H9 (cell line): ENCODE results near the gene KIF23. TPM values are rescaled to one million over a fixed set of nuclear protein-coding genes. Genes with fewer than 3 reads are reported as not detected.

Experiments used
- DNase-seq: peaks from one replicate; pipeline ENCODE4 v3.0.0-alpha.2; 2017
- H2AFZ ChIP-seq: one replicate; pipeline ENCODE4 v1.6.1; 2013; ENCODE audit warnings: mild to moderate bottlenecking, low read length, control low read depth, moderate library complexity
- H2AK5ac ChIP-seq: 2 replicates; pipeline ENCODE4 v1.6.1; 2013; ENCODE audit warnings: low read length, control low read depth, mixed read lengths; ENCODE audit not compliant: insufficient read length
- H2BK120ac ChIP-seq: one replicate; pipeline ENCODE4 v1.6.1; 2013; ENCODE audit warnings: low read depth, mild to moderate bottlenecking, low read length, control low read depth, inconsistent platforms; ENCODE audit not compliant: poor library complexity, severe bottlenecking
- H2BK12ac ChIP-seq: 2 replicates; pipeline ENCODE4 v1.6.1; 2013; ENCODE audit warnings: low read length, control low read depth, mixed read lengths, low read depth; ENCODE audit not compliant: insufficient read length
- H2BK15ac ChIP-seq: 2 replicates; pipeline ENCODE4 v1.6.1; 2013; ENCODE audit warnings: low read depth, low read length, control low read depth
- H2BK20ac ChIP-seq: one replicate; pipeline ENCODE4 v1.6.1; 2013; ENCODE audit warnings: low read depth, mild to moderate bottlenecking, low read length, control low read depth, inconsistent platforms; ENCODE audit not compliant: poor library complexity, severe bottlenecking
- H2BK5ac ChIP-seq: 2 replicates; pipeline ENCODE4 v1.6.1; 2013; ENCODE audit warnings: low read length, control low read depth, mixed read lengths; ENCODE audit not compliant: insufficient read length
- H3K14ac ChIP-seq: 2 replicates; pipeline ENCODE4 v1.6.1; 2013; ENCODE audit warnings: low read length, control low read depth; ENCODE audit not compliant: insufficient read depth
- H3K18ac ChIP-seq: 2 replicates; pipeline ENCODE4 v1.6.1; 2013; ENCODE audit warnings: low read depth, mild to moderate bottlenecking, mixed read lengths, low read length, control low read depth; ENCODE audit not compliant: insufficient read length
- H3K23ac ChIP-seq: 2 replicates; pipeline ENCODE4 v1.6.1; 2013; ENCODE audit warnings: low read length, control low read depth, mixed read lengths, low read depth; ENCODE audit not compliant: insufficient read length
- H3K23me2 ChIP-seq: 2 replicates; pipeline ENCODE4 v1.6.1; 2013; ENCODE audit warnings: low read depth, mild to moderate bottlenecking, mixed read lengths, low read length, control low read depth; ENCODE audit not compliant: insufficient read length, poor library complexity, severe bottlenecking
- H3K27ac ChIP-seq: 2 replicates; pipeline ENCODE4 v1.5.1; 2013; ENCODE audit warnings: low read length, control low read depth, mixed read lengths, low read depth; ENCODE audit not compliant: insufficient read length
- H3K27me3 ChIP-seq: 2 replicates; pipeline ENCODE4 v1.6.1; 2013; ENCODE audit warnings: low read length, control low read depth, inconsistent platforms; ENCODE audit not compliant: insufficient read depth
- H3K4ac ChIP-seq: 2 replicates; pipeline ENCODE4 v1.6.1; 2013; ENCODE audit warnings: low read depth, mild to moderate bottlenecking, control low read depth, inconsistent platforms, low read length, moderate library complexity
- H3K4me1 ChIP-seq: 2 replicates; pipeline ENCODE4 v1.6.1; 2013; ENCODE audit warnings: low read length, control low read depth, inconsistent platforms; ENCODE audit not compliant: insufficient read depth
- H3K4me2 ChIP-seq: 2 replicates; pipeline ENCODE4 v1.6.1; 2013; ENCODE audit warnings: low read length, control low read depth, mixed read lengths; ENCODE audit not compliant: insufficient read length, insufficient read depth
- H3K56ac ChIP-seq: 2 replicates; pipeline ENCODE4 v1.6.1; 2013; ENCODE audit warnings: low read depth, mild to moderate bottlenecking, mixed read lengths, low read length, control low read depth; ENCODE audit not compliant: insufficient read length
- H3K79me1 ChIP-seq: 2 replicates; pipeline ENCODE4 v1.6.1; 2013; ENCODE audit warnings: low read depth, mild to moderate bottlenecking, moderate library complexity, low read length, control low read depth, inconsistent platforms; ENCODE audit not compliant: insufficient read depth, poor library complexity, severe bottlenecking
- H3K79me2 ChIP-seq: 2 replicates; pipeline ENCODE4 v1.6.1; 2013; ENCODE audit warnings: low read length, control low read depth, inconsistent platforms; ENCODE audit not compliant: insufficient read depth
- H3K9ac ChIP-seq: 2 replicates; pipeline ENCODE4 v1.6.1; 2013; ENCODE audit warnings: low read length, control low read depth, mixed read lengths; ENCODE audit not compliant: insufficient read length; ENCODE audit errors: extremely low read depth
- H3K9me3 ChIP-seq: one replicate; pipeline ENCODE4 v1.6.1; 2013; ENCODE audit warnings: low read depth, low read length, inconsistent platforms; ENCODE audit not compliant: control insufficient read depth
- H3T11ph ChIP-seq: one replicate; pipeline ENCODE4 v1.6.1; 2013; ENCODE audit warnings: mild to moderate bottlenecking, low read length, control low read depth, inconsistent platforms
- H4K20me1 ChIP-seq: one replicate; pipeline ENCODE4 v1.6.1; 2013; ENCODE audit not compliant: control insufficient read depth, insufficient read length, insufficient read depth
- H4K5ac ChIP-seq: 2 replicates; pipeline ENCODE4 v1.6.1; 2013; ENCODE audit warnings: low read depth, mild to moderate bottlenecking, mixed read lengths, low read length, control low read depth; ENCODE audit not compliant: insufficient read length
- H4K8ac ChIP-seq: replicated peaks from 2 replicates; pipeline ENCODE4 v1.6.1; 2013; ENCODE audit warnings: low read length, control low read depth, mixed read lengths, low read depth; ENCODE audit not compliant: insufficient read length
- H4K91ac ChIP-seq: 2 replicates; pipeline ENCODE4 v1.6.1; 2013; ENCODE audit warnings: low read depth, mild to moderate bottlenecking, moderate library complexity, mixed read lengths, low read length, control low read depth; ENCODE audit not compliant: insufficient read length
- H3K27ac Mint-ChIP-seq, 3 experiments: 2 replicates in 2 of 3; 3 replicates in 1 of 3; pipeline ENCODE4 v1.8.0; 2020 to 2021; ENCODE audit warnings: mixed read lengths in 3 of 3, mild to moderate bottlenecking in 1 of 3, moderate library complexity in 1 of 3
- H3K27me3 Mint-ChIP-seq: 2 replicates; pipeline ENCODE4 v1.8.0; 2021; ENCODE audit warnings: low read depth, mild to moderate bottlenecking, moderate library complexity, mixed read lengths
- H3K36me3 Mint-ChIP-seq, 3 experiments: 2 replicates in 2 of 3; 3 replicates in 1 of 3; pipeline ENCODE4 v1.8.0; 2020 to 2021; ENCODE audit warnings: low read depth in 3 of 3, mixed read lengths in 3 of 3; ENCODE audit not compliant: insufficient read depth in 1 of 3
- H3K4me1 Mint-ChIP-seq, 2 experiments: 2 replicates each; pipeline ENCODE4 v1.8.0; 2020; ENCODE audit warnings: mixed read lengths in 2 of 2
- H3K4me3 Mint-ChIP-seq, 2 experiments: 2 replicates in 1 of 2; 3 replicates in 1 of 2; pipeline ENCODE4 v1.8.0; 2020 to 2021; ENCODE audit warnings: mild to moderate bottlenecking in 2 of 2, mixed read lengths in 2 of 2, moderate library complexity in 1 of 2
- H3K9me3 Mint-ChIP-seq, 2 experiments: 2 replicates in 1 of 2; 3 replicates in 1 of 2; pipeline ENCODE4 v1.8.0; 2020; ENCODE audit warnings: mild to moderate bottlenecking in 2 of 2, mixed read lengths in 2 of 2, moderate library complexity in 1 of 2
- CTCF ChIP-seq: fragments of 200-600 bp; sonication (generic); conservative IDR thresholded peaks from 3 replicates; pipeline ENCODE4 v1.8.0; 2021; ENCODE audit warnings: antibody characterized with exemption, mild to moderate bottlenecking
- total RNA-seq: library from RNA; stranded (reverse); gene quantifications from 2 replicates; pipeline ENCODE4 v1.2.1, GENCODE V29; 2021

The KIF23 gene
- total RNA-seq, 1 experiment from 2014 or later, result 55.4 TPM

- Histone ChIP-seq H2BK5ac (no peak overlapping the region), H3K27me3 (no peaks in the 10 kb centered on the region), H2AFZ (no peak overlapping the region), H4K8ac (no peak overlapping the region), H2BK12ac (no peak overlapping the region), H4K20me1 (no peaks in the 10 kb centered on the region), H3K56ac (no peak overlapping the region), H3K9me3 (no peaks in the 10 kb centered on the region), H4K91ac (no peak overlapping the region), H3K27ac (no peak overlapping the region), H2BK120ac (no peak overlapping the region), H3K4me1 (no peaks in the 10 kb centered on the region), H3K79me2 (peaks cover 10% of the 10 kb centered on the region; the same call in 1 of the 2 replicates), H3K79me1 (no peaks in the 10 kb centered on the region), H3T11ph (no peak overlapping the region), H4K5ac (no peak overlapping the region), H3K23me2 (no peaks in the 10 kb centered on the region), H3K14ac (no peak overlapping the region), H3K18ac (no peak overlapping the region), H3K23ac (no peak overlapping the region), H2AK5ac (no peak overlapping the region), H3K9ac (no peak overlapping the region), H3K4me2 (no peak overlapping the region), H3K4ac (no peak overlapping the region), H2BK20ac (no peak overlapping the region), H2BK15ac (no peak overlapping the region)
- peaks cover under 1 to 6% (median 4%) of the 10 kb centered on the region in 3 experiments; a peak in 6 of 7 replicates for H3K36me3 Mint-ChIP-seq
- H3K27me3 Mint-ChIP-seq, result no peaks in the 10 kb centered on the region
- H3K4me1 Mint-ChIP-seq, result peaks cover 9 to 15% of the 10 kb centered on the region in 2 experiments
- DNase-seq, result no peak
- TF ChIP-seq CTCF, result no peak
- H3K4me3 Mint-ChIP-seq, result no peak overlapping the region
- no peak overlapping the region for H3K27ac Mint-ChIP-seq
- no peaks in the 10 kb centered on the region; a peak in 1 of 5 replicates for H3K9me3 Mint-ChIP-seq
Observed at GRCh38 chr15:69412274-69412673, 1.9 kb upstream of the KIF23 start.
